HepG2 (cell line): ENCODE results near the gene COQ4. TPM values are rescaled to one million over a fixed set of nuclear protein-coding genes. Genes with fewer than 3 reads are reported as not detected.

Source experiments
- ASH2L ChIP-seq: fragments of 300-600, 200-600 bp; sonication (generic); IDR thresholded peaks from 2 replicates; pipeline ENCODE4 v1.7.0; 2017; ENCODE audit warnings: low read depth, mild to moderate bottlenecking, moderate library complexity, mixed read lengths, low read length; ENCODE audit not compliant: insufficient read length
- ATF4 ChIP-seq, 2 experiments: fragments of 450-650 bp in 1 of 2; sonication (generic) in 1 of 2; formaldehyde crosslinking; IDR thresholded peaks; 2 replicates each; pipeline versions ENCODE4 v1.5.0 to v1.8.0; 2020 to 2022; ENCODE audit warnings: mild to moderate bottlenecking in 1 of 2, missing genetic modification reagents in 1 of 2
- ESRRA ChIP-seq: sonication (generic); formaldehyde crosslinking; IDR thresholded peaks from 2 replicates; pipeline ENCODE4 v1.5.1; 2020; ENCODE audit warnings: mild to moderate bottlenecking, low read depth, missing genetic modification reagents
- HOXA7 ChIP-seq: sonication (generic); formaldehyde crosslinking; IDR thresholded peaks from 2 replicates; pipeline ENCODE4 v1.8.1; 2022; ENCODE audit warnings: mild to moderate bottlenecking, missing genetic modification reagents, moderate library complexity
- MIXL1 ChIP-seq: IDR thresholded peaks from 2 replicates; pipeline ENCODE4 v1.6.1; 2016
- MZF1 ChIP-seq: sonication (generic); formaldehyde crosslinking; IDR thresholded peaks from 2 replicates; pipeline ENCODE4 v1.8.1; 2023; ENCODE audit warnings: mild to moderate bottlenecking, missing genetic modification reagents, borderline replicate concordance
- NCOA1 ChIP-seq: sonication (generic); formaldehyde crosslinking; IDR thresholded peaks from 2 replicates; pipeline ENCODE4 v1.9.0; 2021; ENCODE audit warnings: missing genetic modification reagents
- POGK ChIP-seq: sonication (generic); formaldehyde crosslinking; conservative IDR thresholded peaks from 2 replicates; pipeline ENCODE4 v1.8.0; 2022; ENCODE audit warnings: mild to moderate bottlenecking, moderate library complexity, missing genetic modification reagents
- RXRA ChIP-seq: sonication (generic); formaldehyde crosslinking; IDR thresholded peaks from 2 replicates; pipeline ENCODE4 v1.5.1; 2020; ENCODE audit warnings: missing genetic modification reagents
- SCMH1 ChIP-seq: sonication (generic); formaldehyde crosslinking; IDR thresholded peaks from 2 replicates; pipeline ENCODE4 v1.9.0; 2021; ENCODE audit warnings: missing genetic modification reagents, mild to moderate bottlenecking, borderline replicate concordance
- SRSF4 ChIP-seq: fragments of 200-400 bp; formaldehyde crosslinking; IDR thresholded peaks from one replicate; pipeline ENCODE4 v1.6.1; 2018; ENCODE audit warnings: mild to moderate bottlenecking, low read depth, low read length, moderate library complexity; ENCODE audit not compliant: poor library complexity, severe bottlenecking
- TFAP4 ChIP-seq: sonication (generic); IDR thresholded peaks from 2 replicates; pipeline ENCODE4 v1.6.1; 2016; ENCODE audit warnings: low read depth, borderline replicate concordance
- TGIF2 ChIP-seq: IDR thresholded peaks from 2 replicates; pipeline ENCODE4 v1.6.1; 2016; ENCODE audit warnings: control low read depth, missing compliant biosample characterization
- ZBTB46 ChIP-seq: sonication (generic); formaldehyde crosslinking; IDR thresholded peaks from 2 replicates; pipeline ENCODE4 v1.4.0; 2020; ENCODE audit warnings: mild to moderate bottlenecking, missing genetic modification reagents, borderline replicate concordance
- ZFP62 ChIP-seq: sonication (generic); formaldehyde crosslinking; IDR thresholded peaks from 2 replicates; pipeline ENCODE4 v1.4.0; 2020; ENCODE audit warnings: missing genetic modification reagents
- ZNF138 ChIP-seq: sonication (generic); formaldehyde crosslinking; IDR thresholded peaks from 2 replicates; pipeline ENCODE4 v1.5.0; 2020; ENCODE audit warnings: mild to moderate bottlenecking, low read depth, missing genetic modification reagents
- ZNF180 ChIP-seq: sonication (generic); formaldehyde crosslinking; IDR thresholded peaks from 2 replicates; pipeline ENCODE4 v1.4.0; 2020; ENCODE audit warnings: low read depth, missing genetic modification reagents, borderline replicate concordance
- ZNF280B ChIP-seq: sonication (generic); formaldehyde crosslinking; IDR thresholded peaks from 2 replicates; pipeline ENCODE4 v1.5.0; 2020; ENCODE audit warnings: missing genetic modification reagents, mild to moderate bottlenecking, borderline replicate concordance
- ZNF296 ChIP-seq: sonication (generic); formaldehyde crosslinking; conservative IDR thresholded peaks from 2 replicates; pipeline ENCODE4 v1.5.0; 2020; ENCODE audit warnings: mild to moderate bottlenecking, missing genetic modification reagents
- ZNF430 ChIP-seq: sonication (generic); formaldehyde crosslinking; IDR thresholded peaks from 2 replicates; pipeline ENCODE4 v1.9.0; 2021; ENCODE audit warnings: mild to moderate bottlenecking, missing genetic modification reagents
- ZNF598 ChIP-seq: sonication (generic); formaldehyde crosslinking; IDR thresholded peaks from 2 replicates; pipeline ENCODE4 v1.5.1; 2020; ENCODE audit warnings: mild to moderate bottlenecking, missing genetic modification reagents, borderline replicate concordance
- ZNF670 ChIP-seq: sonication (generic); formaldehyde crosslinking; IDR thresholded peaks from 2 replicates; pipeline ENCODE4 v1.8.0; 2022; ENCODE audit warnings: mild to moderate bottlenecking, missing genetic modification reagents, borderline replicate concordance
- polyA plus RNA-seq, 8 experiments: library from polyadenylated mRNA; depleted of rRNA in 3 of 8; stranded (reverse) in 7 of 8; unstranded in 1 of 8; fragments of >200 nt; fragmentation: Illumina TruSeq in 4 of 8; extraction: Trizol in 4 of 8; gene quantifications; 2 replicates each; pipeline versions ENCODE4 v1.2.1 to v1.2.3, GENCODE V29; 2011 to 2016; ENCODE audit warnings: low read depth in 4 of 8, missing spikeins in 1 of 8, mixed read lengths in 1 of 8; ENCODE audit not compliant: insufficient read depth in 1 of 8
- total RNA-seq, 5 experiments: library from RNA; depleted of rRNA; stranded (reverse); fragments of >200 nt; fragmentation: Illumina TruSeq; extraction: Trizol; gene quantifications; 2 replicates each; pipeline ENCODE4 v1.2.3, GENCODE V29; 2016; ENCODE audit warnings: low read depth in 1 of 5

COQ4 gene
- total and polyA plus RNA-seq, 2 of the 13 experiments (the other 11 are each of a cell fraction or from before 2014, with no cell fraction given), result 26.1 to 36.0 TPM

- no peak for TF ChIP-seq NCOA1
- TF ChIP-seq SRSF4, result no peak
- TF ChIP-seq ZNF670 (CRISPR knock-in tag), result 0 out of 2 replicates have a peak, but pooled peaks have one; percentile 48
- no peak for TF ChIP-seq ZNF280B (CRISPR knock-in tag)
- no peak for TF ChIP-seq ZNF598 (CRISPR knock-in tag)
- TF ChIP-seq TGIF2 (CRISPR knock-in tag), result no peak
- no peak for TF ChIP-seq ZBTB46 (CRISPR knock-in tag)
- no peak for TF ChIP-seq HOXA7 (CRISPR knock-in tag)
- TF ChIP-seq ASH2L, result peak; percentile 36
- no peak for TF ChIP-seq ZNF296 (CRISPR knock-in tag)
- no peak for TF ChIP-seq POGK
- 0 out of 2 replicates have a peak, but pooled peaks have one; percentile 23 for TF ChIP-seq ZNF138 (CRISPR knock-in tag)
- no peak for TF ChIP-seq ATF4 (CRISPR knock-in tag; IDR thresholded peaks at IDR 0.05)
- TF ChIP-seq ZFP62 (CRISPR knock-in tag), result no peak
- no peak for TF ChIP-seq SCMH1 (CRISPR knock-in tag)
- TF ChIP-seq TFAP4, result no peak
- TF ChIP-seq ZNF180 (CRISPR knock-in tag), result no peak
- no peak for TF ChIP-seq ESRRA (CRISPR knock-in tag)
- no peak for TF ChIP-seq MZF1 (CRISPR knock-in tag)
- no peak for TF ChIP-seq MIXL1 (CRISPR knock-in tag)
- peak; percentile 54; the same call in 1 of the 2 replicates for TF ChIP-seq ZNF430 (CRISPR knock-in tag)
- 0 out of 2 replicates have a peak, but pooled peaks have one; percentile 38 for TF ChIP-seq RXRA (CRISPR knock-in tag)
Observed at GRCh38 chr9:128275198-128276007, 47.2 kb upstream of the COQ4 start, which contains the start of gene GOLGA2 (continued).
